Upper lobe of left lung (tissue), 6 donors: ENCODE data around the gene SEMA5A. TPM values are rescaled to one million over a fixed set of nuclear protein-coding genes. Genes with fewer than 3 reads are reported as not detected.

Source experiments
- ATAC-seq, 2 donors: fragments of 200-7000 bp; cut with Tn5 transposase; one replicate each; pipeline ENCODE4 v1.9.1; 2022; ENCODE audit warnings: mild to moderate bottlenecking in 2 of 2, moderate library complexity in 2 of 2; ENCODE audit not compliant: low FRiP score in 2 of 2
- DNase-seq, 2 donors: peaks; one replicate each; pipeline ENCODE4 v3.0.0-alpha.2; 2019 to 2020
- H3K27ac ChIP-seq, 4 donors: fragments of 200-600 bp; sonication (generic); one replicate each; pipeline ENCODE4 v1.5.1; 2016 to 2019
- H3K27me3 ChIP-seq, 4 donors: fragments of 200-600 bp; sonication (generic); one replicate each; pipeline ENCODE4 v1.5.1; 2017 to 2019
- H3K36me3 ChIP-seq, 4 donors: fragments of 200-600 bp; sonication (generic); one replicate each; pipeline ENCODE4 v1.5.1; 2016 to 2019
- H3K4me1 ChIP-seq, 4 donors: fragments of 200-600 bp; sonication (generic); one replicate each; pipeline ENCODE4 v1.5.1; 2018 to 2019
- H3K4me3 ChIP-seq, 4 donors: fragments of 200-600 bp; sonication (generic); one replicate each; pipeline ENCODE4 v1.5.1; 2017 to 2019; ENCODE audit warnings: mild to moderate bottlenecking in 2 of 4, moderate library complexity in 1 of 4
- H3K9me3 ChIP-seq, 4 donors: fragments of 200-600 bp; sonication (generic); one replicate each; pipeline ENCODE4 v1.5.1; 2018 to 2019
- CTCF ChIP-seq, 6 experiments: fragments of 450-650 bp in 4 of 6; fragments of 200-600 bp in 2 of 6; sonication (generic) in 2 of 6; IDR thresholded peaks; one replicate each; pipeline ENCODE4 v1.5.1; 2016 to 2019; ENCODE audit warnings: antibody characterized with exemption in 6 of 6
- EP300 ChIP-seq, 4 donors: sonication (generic); formaldehyde crosslinking; IDR thresholded peaks; one replicate each; pipeline ENCODE4 v1.5.1; 2017; ENCODE audit warnings: antibody characterized with exemption in 4 of 4, control low read depth in 2 of 4
- POLR2A ChIP-seq, 4 donors: fragments of 450-650 bp; IDR thresholded peaks; one replicate each; pipeline ENCODE4 v1.5.1; 2016 to 2017; ENCODE audit warnings: antibody characterized with exemption in 4 of 4, mild to moderate bottlenecking in 2 of 4
- POLR2AphosphoS5 ChIP-seq, 2 donors: sonication (generic); formaldehyde crosslinking; IDR thresholded peaks; one replicate each; pipeline ENCODE4 v1.5.1; 2017; ENCODE audit warnings: antibody characterized with exemption in 2 of 2
- WGBS, 2 donors: methylation state at CpG; one replicate each; pipeline ENCODE4 v1.1.5; 2017 to 2018; 5-methylcytosine and 5-hydroxymethylcytosine counted together
- total RNA-seq, 6 donors: library from RNA; depleted of rRNA in 4 of 6; stranded (reverse); fragments of >200 nt in 4 of 6; gene quantifications; one replicate each; pipeline versions ENCODE4 v1.1.0 to v1.2.1, GENCODE V29; 2016 to 2021
- donor health status: DM: no; HTN: no; CAD: no; lungs with moderate emphysema.
- donor health status: DM: no; HTN: yes; CAD: no; lungs with severe emphysema.

The SEMA5A gene
- total RNA-seq, 6 donors from 2014 or later, result 5.2 to 40.5 (median 27.5) TPM

- Histone ChIP-seq H3K27ac (no peak overlapping the region), H3K27me3 (no peaks in the 10 kb centered on the region), H3K4me1 (no peaks in the 10 kb centered on the region), H3K9me3 (no peaks in the 10 kb centered on the region), H3K36me3 (no peaks in the 10 kb centered on the region), H3K4me3 (no peak overlapping the region)
- no peak for TF ChIP-seq CTCF (IDR thresholded peaks at IDR 0.05)
- TF ChIP-seq POLR2AphosphoS5 (IDR thresholded peaks at IDR 0.05), result no peak
- no peak for TF ChIP-seq POLR2A (IDR thresholded peaks at IDR 0.05)
- TF ChIP-seq EP300 (IDR thresholded peaks at IDR 0.05), result no peak
- DNase-seq, result no peak
- 85 to 95% methylated on average over 1 of the region's 1 CpG for WGBS, 2 donors
- ATAC-seq, result no peak
Measured at GRCh38 chr5:9331372-9331771, 214.5 kb downstream of the SEMA5A start.

- Histone ChIP-seq H3K36me3 (no peaks in the 10 kb centered on the region), H3K9me3 (no peaks in the 10 kb centered on the region), H3K27ac (no peak overlapping the region), H3K4me3 (no peak overlapping the region), H3K27me3 (no peaks in the 10 kb centered on the region), H3K4me1 (no peaks in the 10 kb centered on the region)
- ATAC-seq (no peak), DNase-seq (no peak)
- 54% methylated on average over 4 of the region's 4 CpGs for WGBS, 2 donors
- TF ChIP-seq POLR2A (IDR thresholded peaks at IDR 0.05) (no peak), CTCF (IDR thresholded peaks at IDR 0.05) (no peak), EP300 (IDR thresholded peaks at IDR 0.05) (no peak), POLR2AphosphoS5 (IDR thresholded peaks at IDR 0.05) (no peak)
Measured at GRCh38 chr5:9329125-9329524, 216.8 kb downstream of the SEMA5A start.

- Histone ChIP-seq H3K27me3 (no peaks in the 10 kb centered on the region), H3K36me3 (no peaks in the 10 kb centered on the region), H3K4me1 (no peaks in the 10 kb centered on the region), H3K9me3 (no peaks in the 10 kb centered on the region), H3K27ac (no peak overlapping the region), H3K4me3 (no peak overlapping the region)
- DNase-seq (no peak), ATAC-seq (no peak)
- WGBS, 2 donors, result 86 to 92% methylated on average over 4 of the region's 4 CpGs
- no peak for TF ChIP-seq EP300 (IDR thresholded peaks at IDR 0.05)
- no peak for TF ChIP-seq POLR2AphosphoS5 (IDR thresholded peaks at IDR 0.05)
- TF ChIP-seq POLR2A (IDR thresholded peaks at IDR 0.05), result no peak
- no peak for TF ChIP-seq CTCF (IDR thresholded peaks at IDR 0.05)
Measured at GRCh38 chr5:9325549-9325948, 220.3 kb downstream of the SEMA5A start.

GRCh38 chr5:9324348-9325077, 221.4 kb downstream of the SEMA5A start:
- TF ChIP-seq POLR2A (IDR thresholded peaks at IDR 0.05) (no peak), EP300 (IDR thresholded peaks at IDR 0.05) (no peak), POLR2AphosphoS5 (IDR thresholded peaks at IDR 0.05) (no peak)
- H3K9me3 ChIP-seq, result no peaks in the 10 kb centered on the region
- no peaks in the 10 kb centered on the region for H3K27me3 ChIP-seq
- no peak for DNase-seq
- H3K36me3 ChIP-seq, result no peaks in the 10 kb centered on the region
- H3K27ac ChIP-seq, result no peak overlapping the region
- no peaks in the 10 kb centered on the region for H3K4me1 ChIP-seq
- 56 to 82% methylated on average over 2 of the region's 2 CpGs for WGBS, 2 donors
- no peak overlapping the region for H3K4me3 ChIP-seq
- no peak for ATAC-seq

GRCh38 chr5:9320652-9321051, 225.2 kb downstream of the SEMA5A start:
- ATAC-seq, result no peak
- 82 to 96% methylated on average over 3 of the region's 3 CpGs for WGBS, 2 donors
- no peak for TF ChIP-seq EP300 (IDR thresholded peaks at IDR 0.05)
- no peak for TF ChIP-seq POLR2AphosphoS5 (IDR thresholded peaks at IDR 0.05)
- TF ChIP-seq CTCF (IDR thresholded peaks at IDR 0.05), result no peak
- no peak for TF ChIP-seq POLR2A (IDR thresholded peaks at IDR 0.05)
- Histone ChIP-seq H3K9me3 (no peaks in the 10 kb centered on the region), H3K36me3 (no peaks in the 10 kb centered on the region), H3K27ac (no peak overlapping the region), H3K4me3 (no peak overlapping the region), H3K4me1 (no peaks in the 10 kb centered on the region), H3K27me3 (no peaks in the 10 kb centered on the region)
- DNase-seq, result no peak
